Stimulated activated CD8-positive, alpha-beta memory T cell treated with anti-CD3 and anti-CD28 coated beads, Interleukin-7, amount 100 ng/mL, for 24 hours (primary cell): Measurements from ENCODE around the gene TRAPPC2L.
"Not testable (repeated sequence)": the region's sequence is repeated elsewhere in the genome, so short reads cannot be mapped to it uniquely, and the experiment has no call there.

ENCODE experiments used
- DNase-seq: peaks from one replicate; pipeline ENCODE4 v3.0.0-alpha.2; 2020; ENCODE audit warnings: low read depth

Gene TRAPPC2L

DNA sequence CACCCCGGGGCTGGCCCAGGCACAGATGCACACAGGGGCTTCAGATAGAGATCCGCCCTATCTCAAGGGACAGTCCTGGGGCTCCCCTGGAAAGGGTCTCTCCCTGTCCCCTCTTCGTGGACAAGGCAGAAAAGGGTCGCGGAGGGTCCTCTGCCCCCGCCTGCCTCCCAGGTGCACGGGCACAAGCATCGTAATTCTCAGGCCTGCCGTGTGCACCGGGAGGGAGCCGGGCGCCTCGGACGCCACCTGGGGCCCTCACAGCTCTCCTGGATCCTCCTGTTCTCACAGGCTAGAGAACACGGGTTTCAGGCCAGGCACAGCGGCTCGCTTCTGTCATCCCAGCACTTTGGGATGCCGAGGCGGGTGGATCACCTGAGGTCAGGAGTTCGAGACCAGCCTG, 21.4 kb downstream of the TRAPPC2L start:
- no peak for DNase-seq

- DNase-seq, result no peak
Observed at GRCh38 chr16:88878967-88879787, 22.2 kb downstream of the TRAPPC2L start.

DNA sequence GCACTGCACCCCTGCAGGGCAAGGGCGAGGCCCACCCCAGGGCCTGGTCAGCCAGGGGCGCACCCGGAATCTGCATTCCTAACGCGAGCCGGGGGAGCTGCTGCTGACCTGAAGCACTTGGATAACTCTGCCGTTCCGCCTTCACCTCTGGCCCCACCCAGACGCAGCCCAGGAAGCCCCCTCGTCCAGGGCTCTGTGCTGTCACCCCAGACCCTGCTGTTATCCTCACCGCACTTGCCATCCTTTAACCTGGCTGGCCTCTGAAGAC, 22.8 kb downstream of the TRAPPC2L start:
- DNase-seq, result no peak

GRCh38 chr16:88880226-88881006, 23.5 kb downstream of the TRAPPC2L start:
- DNase-seq, result no peak

DNA sequence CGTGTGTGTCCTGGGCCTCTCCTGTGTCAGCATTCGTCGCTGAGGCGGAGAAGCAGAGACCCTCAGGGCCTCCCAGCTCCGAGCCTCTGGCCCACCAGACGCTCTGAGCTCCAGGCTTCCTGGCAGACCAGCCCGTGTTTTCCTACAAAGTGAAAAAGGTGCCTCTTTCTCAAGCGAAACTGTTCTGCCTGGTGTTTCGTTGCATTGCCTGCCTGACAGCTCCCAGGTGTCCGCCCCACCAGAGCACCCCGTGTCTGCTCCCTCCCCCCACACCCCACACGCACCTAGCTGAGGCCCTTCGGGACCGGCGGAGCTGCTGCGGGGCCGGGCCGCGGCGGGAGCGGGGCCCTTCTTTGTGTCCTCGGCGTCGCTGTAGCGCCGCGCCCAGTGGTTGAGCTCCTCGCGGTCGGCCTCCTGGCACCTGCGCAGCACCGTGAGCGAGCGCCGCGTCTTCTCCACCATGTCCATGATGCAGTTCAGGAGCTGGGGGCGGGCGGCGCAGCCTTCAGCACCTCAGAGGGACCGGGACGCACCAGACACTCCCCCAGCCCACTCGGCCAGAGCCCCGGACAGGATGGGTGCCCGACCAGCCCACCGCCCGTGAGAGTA, 24.2 kb downstream of the TRAPPC2L start:
- no peak for DNase-seq

- no peak for DNase-seq
Observed at GRCh38 chr16:88881675-88882357, 24.9 kb downstream of the TRAPPC2L start.

DNA sequence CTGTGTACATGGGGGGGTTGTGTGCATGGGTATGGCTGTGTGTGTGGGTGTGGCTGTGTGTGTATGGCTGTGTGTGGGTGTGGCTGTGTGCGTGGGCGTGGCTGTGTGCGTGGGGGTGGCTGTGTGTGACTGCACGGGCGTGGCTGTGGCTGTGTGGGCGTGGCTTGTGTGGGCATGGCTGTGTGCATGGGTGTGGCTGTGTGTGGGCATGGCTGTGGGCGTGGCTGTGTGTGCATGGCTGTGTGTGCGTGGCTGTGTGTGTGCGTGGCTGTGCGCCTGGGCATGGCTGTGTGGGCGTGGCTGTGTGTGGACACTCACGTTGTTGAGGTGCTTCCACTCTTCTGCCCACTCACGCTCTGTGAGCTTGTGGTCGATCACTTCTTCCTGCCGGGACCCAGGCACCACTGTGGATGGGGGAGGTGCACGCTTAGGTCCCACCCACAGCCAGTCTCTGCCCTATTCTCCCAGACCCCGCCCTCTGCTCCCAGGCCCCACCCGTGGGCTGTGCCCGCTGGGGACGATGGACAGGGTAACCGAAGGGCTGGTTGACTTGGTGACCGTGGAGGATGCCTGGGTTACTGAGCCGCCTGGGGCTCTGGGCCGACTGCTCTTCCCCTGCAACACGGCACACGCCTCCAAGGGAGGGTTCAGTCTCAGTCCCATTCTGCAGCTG, 25.6 kb downstream of the TRAPPC2L start:
- no peak for DNase-seq

DNA sequence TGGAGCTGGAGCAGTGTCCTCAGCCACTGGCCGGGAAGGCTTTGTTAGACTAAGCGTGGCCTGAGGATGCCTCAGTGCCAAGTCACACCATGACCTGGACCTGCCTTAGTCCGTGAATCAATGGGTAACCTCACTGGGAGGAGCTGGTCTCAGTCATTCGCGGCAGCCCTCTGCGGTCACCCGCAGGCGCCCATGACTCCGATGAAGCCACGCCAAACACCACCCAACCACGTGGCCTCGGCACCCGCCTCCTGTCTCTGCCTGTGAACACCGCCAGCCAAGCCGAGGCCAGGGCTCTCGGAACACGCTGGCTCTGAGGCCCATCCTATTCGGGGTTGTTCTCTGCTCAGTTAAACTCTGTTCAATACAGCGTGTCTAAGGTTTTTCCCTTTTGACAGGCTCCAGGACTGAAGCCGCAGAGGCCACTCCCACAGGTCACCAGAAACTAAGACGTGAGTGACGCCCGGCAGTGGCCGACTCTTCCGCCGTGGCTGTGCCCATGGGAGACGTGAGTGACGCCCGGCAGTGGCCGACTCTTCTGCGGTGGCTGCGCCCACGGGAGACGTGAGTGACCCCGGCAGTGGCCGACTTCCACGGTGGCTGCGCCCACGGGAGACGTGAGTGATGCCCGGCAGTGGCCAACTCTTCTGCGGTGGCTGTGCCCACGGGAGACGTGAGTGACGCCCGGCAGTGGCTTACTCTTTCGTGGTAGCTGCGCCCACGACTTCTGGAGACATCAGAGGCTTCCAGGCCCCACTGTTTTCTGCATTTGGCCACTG, 26.4 kb downstream of the TRAPPC2L start:
- DNase-seq, result no peak

- DNase-seq, result no peak
Observed at GRCh38 chr16:88883946-88884345, 27.0 kb downstream of the TRAPPC2L start.

GRCh38 chr16:88884569-88885271, 27.8 kb downstream of the TRAPPC2L start:
- DNase-seq, result no peak

DNA sequence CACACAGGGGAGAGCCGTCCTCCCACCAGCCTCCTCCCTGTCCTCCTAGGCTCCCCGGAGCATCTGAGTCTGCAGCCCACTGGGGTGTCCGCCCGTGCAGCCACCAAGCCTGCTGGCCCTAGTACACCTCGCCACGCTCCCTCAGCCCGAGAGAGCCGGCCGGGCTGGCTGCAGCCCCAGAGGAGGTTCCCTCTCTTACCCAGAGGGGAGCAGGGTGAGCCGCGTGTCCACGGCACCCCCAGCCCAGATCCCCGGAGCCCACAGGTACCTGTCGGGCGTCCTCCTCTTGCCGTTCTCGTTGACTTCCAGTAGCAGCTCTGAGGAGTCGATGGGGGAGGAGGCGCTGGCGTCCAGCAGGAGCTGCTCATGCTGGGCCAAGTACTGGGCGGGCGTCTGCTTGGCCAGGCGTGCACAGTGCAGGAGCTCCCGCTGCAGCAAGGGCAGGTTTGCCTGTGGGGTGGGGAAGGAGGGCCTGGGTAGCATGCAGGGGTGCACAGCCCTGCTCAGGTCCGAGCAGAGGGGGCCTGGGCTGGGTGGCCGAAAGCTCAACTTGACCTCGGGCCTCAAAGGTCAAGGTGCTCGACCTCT, 28.9 kb downstream of the TRAPPC2L start:
- no peak for DNase-seq

DNA sequence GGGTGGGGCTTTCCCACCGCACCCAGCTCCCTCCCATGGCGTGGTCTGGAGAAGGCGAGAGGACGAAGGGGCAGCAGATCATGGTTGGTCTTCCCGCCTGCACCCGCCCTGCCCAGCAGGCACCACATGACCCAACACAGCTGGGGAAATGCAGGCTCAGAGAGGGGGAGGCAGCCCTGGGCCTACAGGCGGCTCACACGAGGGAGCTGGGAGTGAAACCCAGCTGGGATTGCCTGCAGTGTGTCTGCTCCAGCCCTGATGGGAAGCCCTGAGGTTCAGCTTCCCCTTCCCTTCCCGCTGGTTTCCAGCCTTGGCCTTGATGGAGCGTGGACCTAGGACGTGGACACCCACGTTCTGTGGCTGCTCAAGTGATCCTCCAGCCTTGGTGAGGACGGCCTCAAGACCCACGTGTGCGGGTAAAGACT, 29.5 kb downstream of the TRAPPC2L start:
- no peak for DNase-seq

GRCh38 chr16:88886845-88887521, 30.1 kb downstream of the TRAPPC2L start:
- DNase-seq, result no peak

DNA sequence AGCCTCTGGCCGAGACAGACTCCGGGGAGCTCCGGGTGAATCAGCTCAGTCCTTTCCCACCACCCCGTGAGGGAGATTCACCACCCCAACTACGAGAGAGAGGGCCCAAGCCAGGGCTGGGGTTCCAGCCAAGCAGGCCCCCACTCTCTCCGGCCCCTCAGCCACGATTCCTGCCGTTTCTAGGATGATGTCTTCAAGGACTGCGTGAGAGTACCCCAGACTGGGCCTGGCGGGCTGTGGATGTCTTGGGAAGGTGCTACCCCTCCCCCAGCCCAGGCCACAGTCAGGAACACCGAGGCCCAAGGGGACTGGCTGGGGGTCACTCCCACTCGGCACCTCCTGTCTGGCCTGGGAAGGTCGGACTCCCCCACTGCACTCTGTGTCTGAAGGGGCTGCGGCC, 31.1 kb downstream of the TRAPPC2L start:
- no peak for DNase-seq

- DNase-seq, result no peak
Observed at GRCh38 chr16:88888461-88889387, 31.8 kb downstream of the TRAPPC2L start.

DNA sequence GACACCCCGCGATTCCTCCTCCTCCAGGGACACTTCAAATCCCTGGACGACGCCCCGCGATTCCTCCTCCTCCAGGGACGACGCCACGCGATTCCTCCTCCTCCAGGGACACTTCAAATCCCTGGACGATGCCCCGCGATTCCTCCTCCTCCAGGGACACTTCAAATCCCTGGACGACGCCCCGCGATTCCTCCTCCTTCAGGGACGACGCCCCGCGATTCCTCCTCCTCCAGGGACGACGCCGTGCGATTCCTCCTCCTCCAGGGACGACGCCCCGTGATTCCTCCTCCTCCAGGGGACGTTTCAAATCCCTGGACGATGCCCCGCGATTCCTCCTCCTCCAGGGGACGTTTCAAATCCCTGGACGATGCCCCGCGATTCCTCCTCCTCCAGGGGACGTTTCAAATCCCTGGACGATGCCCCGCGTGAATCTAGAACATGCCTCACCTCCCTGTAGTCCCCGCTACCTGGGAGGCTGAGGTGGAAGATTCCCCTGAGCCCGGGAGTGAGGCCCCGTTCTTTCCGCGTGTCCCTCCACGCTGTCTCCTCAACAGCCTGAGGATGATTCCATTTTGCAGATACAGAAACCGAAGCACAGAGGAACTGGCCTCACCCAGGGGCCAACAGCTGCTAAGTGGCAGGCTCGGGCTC, 32.9 kb downstream of the TRAPPC2L start:
- not testable (repeated sequence) for DNase-seq

GRCh38 chr16:88891083-88891482, 34.2 kb downstream of the TRAPPC2L start:
- DNase-seq, result no peak

- no peak for DNase-seq
Observed at GRCh38 chr16:88892065-88892464, 35.1 kb downstream of the TRAPPC2L start.
